ENCODE measurements around the gene FXYD1.

FXYD1 gene

DNA sequence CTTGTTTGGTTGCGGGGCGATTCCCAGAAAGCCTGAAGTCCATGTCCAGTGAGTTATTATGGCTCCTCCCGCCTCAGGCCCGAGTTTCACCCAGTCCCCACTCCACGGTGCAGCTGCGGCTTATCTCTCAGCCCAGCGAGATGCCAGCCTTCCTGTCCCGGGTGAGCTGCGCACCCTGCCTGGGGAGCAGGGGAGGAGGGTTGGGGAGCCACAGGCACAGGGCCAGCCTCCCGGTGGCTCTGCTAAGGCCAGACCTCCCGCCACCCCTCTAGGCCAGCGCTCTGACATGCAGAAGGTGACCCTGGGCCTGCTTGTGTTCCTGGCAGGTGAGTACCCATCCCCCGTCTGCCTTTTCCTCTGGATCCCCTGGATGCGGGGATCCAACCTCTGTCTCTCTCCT, 19.5 kb upstream of the FXYD1 start:
- Histone ChIP-seq H3K4me3 (ENCODE audit: low read depth in 1 of 2, low read length in 2 of 2) (no peak overlapping the region), H4K20me1 (ENCODE audit: insufficient read depth, low read length) (0 out of 2 replicates have a peak, but pooled peaks cover 4% of the 10 kb centered on the region), H3K27me3 (ENCODE audit: insufficient read depth, low read length, poor library complexity) (no peaks in the 10 kb centered on the region), H3K79me2 (ENCODE audit: insufficient read depth, low read length) (no peaks in the 10 kb centered on the region), H3K4me1 (ENCODE audit: insufficient read depth, low read length) (no peaks in the 10 kb centered on the region), H3K36me3 (ENCODE audit: insufficient read depth, low read length) (no peaks in the 10 kb centered on the region), H3K4me2 (ENCODE audit: insufficient read depth, low read length) (no peak overlapping the region), H3K27ac (ENCODE audit: low read length) (no peak overlapping the region), H2AFZ (ENCODE audit: low read depth, low read length) (no peak overlapping the region), H3K9me3 (ENCODE audit: insufficient read depth, low read length, severe bottlenecking) (no peaks in the 10 kb centered on the region), H3K9ac (ENCODE audit: low read depth, low read length) (no peak overlapping the region)
- DNase-seq, result no peak
- TF ChIP-seq, protein P1, sequence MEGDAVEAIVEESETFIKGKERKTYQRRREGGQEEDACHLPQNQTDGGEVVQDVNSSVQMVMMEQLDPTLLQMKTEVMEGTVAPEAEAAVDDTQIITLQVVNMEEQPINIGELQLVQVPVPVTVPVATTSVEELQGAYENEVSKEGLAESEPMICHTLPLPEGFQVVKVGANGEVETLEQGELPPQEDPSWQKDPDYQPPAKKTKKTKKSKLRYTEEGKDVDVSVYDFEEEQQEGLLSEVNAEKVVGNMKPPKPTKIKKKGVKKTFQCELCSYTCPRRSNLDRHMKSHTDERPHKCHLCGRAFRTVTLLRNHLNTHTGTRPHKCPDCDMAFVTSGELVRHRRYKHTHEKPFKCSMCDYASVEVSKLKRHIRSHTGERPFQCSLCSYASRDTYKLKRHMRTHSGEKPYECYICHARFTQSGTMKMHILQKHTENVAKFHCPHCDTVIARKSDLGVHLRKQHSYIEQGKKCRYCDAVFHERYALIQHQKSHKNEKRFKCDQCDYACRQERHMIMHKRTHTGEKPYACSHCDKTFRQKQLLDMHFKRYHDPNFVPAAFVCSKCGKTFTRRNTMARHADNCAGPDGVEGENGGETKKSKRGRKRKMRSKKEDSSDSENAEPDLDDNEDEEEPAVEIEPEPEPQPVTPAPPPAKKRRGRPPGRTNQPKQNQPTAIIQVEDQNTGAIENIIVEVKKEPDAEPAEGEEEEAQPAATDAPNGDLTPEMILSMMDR (IDR thresholded peaks at IDR 0.05; ENCODE audit: borderline replicate concordance, extremely low read depth, low read length, poor library complexity, severe bottlenecking), result no peak
- TF ChIP-seq EZH2 (IDR thresholded peaks at IDR 0.05; ENCODE audit: borderline replicate concordance, low read depth, low read length, severe bottlenecking), result no peak
- no peak for ATAC-seq (ENCODE audit: insufficient read depth, low read depth)

DNA sequence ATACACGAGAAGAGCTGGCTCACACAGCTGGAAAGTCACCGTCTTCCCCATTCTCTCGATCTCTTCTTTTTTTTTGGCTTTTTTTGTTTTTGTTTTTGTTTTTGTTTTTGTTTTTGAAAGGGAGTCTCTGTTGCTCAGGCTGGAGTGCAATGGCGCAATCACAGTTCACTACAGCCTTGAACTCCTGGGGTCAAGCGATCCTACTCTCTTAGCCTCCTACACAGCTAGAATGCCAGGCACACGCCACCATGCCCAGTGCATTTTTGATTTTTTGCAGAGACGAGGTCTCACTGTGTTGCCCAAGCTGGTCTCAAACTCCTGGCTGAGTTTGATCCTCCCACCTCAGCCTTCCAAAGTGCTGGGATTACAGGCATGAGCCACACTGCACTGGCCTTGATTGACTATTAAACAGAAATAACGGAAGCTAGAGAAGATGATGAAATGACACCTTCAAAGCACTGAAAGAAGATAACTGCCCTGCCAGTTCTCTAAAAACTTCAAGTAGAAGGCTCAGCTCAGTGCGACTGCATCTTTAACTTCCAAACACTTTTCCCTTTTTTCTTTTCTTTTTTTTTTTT, 19.0 kb upstream of the FXYD1 start:
- H3K36me3 ChIP-seq (ENCODE audit: insufficient read depth, low read length), result no peaks in the 10 kb centered on the region
- H3K4me1 ChIP-seq (ENCODE audit: insufficient read depth, low read length), result no peaks in the 10 kb centered on the region
- no peak overlapping the region for H3K4me3 ChIP-seq (ENCODE audit: low read depth in 1 of 2, low read length in 2 of 2)
- DNase-seq (no peak), ATAC-seq (ENCODE audit: insufficient read depth, low read depth) (no peak)
- 0 out of 2 replicates have a peak, but pooled peaks cover 4% of the 10 kb centered on the region for H4K20me1 ChIP-seq (ENCODE audit: insufficient read depth, low read length)
- H3K27ac ChIP-seq (ENCODE audit: low read length), result no peak overlapping the region
- H3K27me3 ChIP-seq (ENCODE audit: insufficient read depth, low read length, poor library complexity), result no peaks in the 10 kb centered on the region
- H3K4me2 ChIP-seq (ENCODE audit: insufficient read depth, low read length), result no peak overlapping the region
- TF ChIP-seq, protein P1 (IDR thresholded peaks at IDR 0.05; ENCODE audit: borderline replicate concordance, extremely low read depth, low read length, poor library complexity, severe bottlenecking), result no peak
- TF ChIP-seq EZH2 (IDR thresholded peaks at IDR 0.05; ENCODE audit: borderline replicate concordance, low read depth, low read length, severe bottlenecking), result no peak
- no peaks in the 10 kb centered on the region for H3K79me2 ChIP-seq (ENCODE audit: insufficient read depth, low read length)
- no peak overlapping the region for H3K9ac ChIP-seq (ENCODE audit: low read depth, low read length)
- no peaks in the 10 kb centered on the region for H3K9me3 ChIP-seq (ENCODE audit: insufficient read depth, low read length, severe bottlenecking)
- H2AFZ ChIP-seq (ENCODE audit: low read depth, low read length), result no peak overlapping the region

DNA sequence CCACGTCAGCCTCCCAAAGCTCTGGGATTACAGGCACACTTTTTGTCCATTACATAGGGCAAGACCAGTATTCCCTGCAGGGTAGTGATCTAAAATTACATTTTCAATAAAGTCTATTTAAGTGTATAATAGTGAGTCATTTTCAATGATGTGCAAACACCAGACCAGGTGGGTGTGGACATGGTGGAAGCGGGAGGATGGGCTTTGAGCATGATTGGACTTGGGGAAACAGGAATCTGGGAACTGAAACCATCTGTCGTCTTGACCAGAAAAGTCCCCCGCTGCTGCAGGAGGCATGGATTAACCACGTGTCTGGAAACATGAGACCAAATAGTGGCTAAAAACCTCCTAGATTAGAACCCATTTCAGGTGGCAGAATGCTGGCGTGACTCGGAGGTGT, 18.1 kb upstream of the FXYD1 start:
- Histone ChIP-seq H3K27ac (ENCODE audit: low read length) (no peak overlapping the region), H3K9me3 (ENCODE audit: insufficient read depth, low read length, severe bottlenecking) (no peaks in the 10 kb centered on the region), H3K4me1 (ENCODE audit: insufficient read depth, low read length) (no peaks in the 10 kb centered on the region), H3K79me2 (ENCODE audit: insufficient read depth, low read length) (no peaks in the 10 kb centered on the region), H3K9ac (ENCODE audit: low read depth, low read length) (no peak overlapping the region), H2AFZ (ENCODE audit: low read depth, low read length) (no peak overlapping the region), H3K36me3 (ENCODE audit: insufficient read depth, low read length) (no peaks in the 10 kb centered on the region), H3K4me2 (ENCODE audit: insufficient read depth, low read length) (no peak overlapping the region), H3K4me3 (ENCODE audit: low read depth in 1 of 2, low read length in 2 of 2) (no peak overlapping the region), H4K20me1 (ENCODE audit: insufficient read depth, low read length) (0 out of 2 replicates have a peak, but pooled peaks cover 4% of the 10 kb centered on the region), H3K27me3 (ENCODE audit: insufficient read depth, low read length, poor library complexity) (no peaks in the 10 kb centered on the region)
- DNase-seq, result no peak
- no peak for ATAC-seq (ENCODE audit: insufficient read depth, low read depth)
- no peak for TF ChIP-seq EZH2 (IDR thresholded peaks at IDR 0.05; ENCODE audit: borderline replicate concordance, low read depth, low read length, severe bottlenecking)
- TF ChIP-seq, protein P1 (IDR thresholded peaks at IDR 0.05; ENCODE audit: borderline replicate concordance, extremely low read depth, low read length, poor library complexity, severe bottlenecking), result no peak

Measured in DND-41 (cell line).